SK-N-SH treated with all-trans-retinoic acid at 6 μM for 48 hours (cell line): ENCODE data around the gene NBR1.

Source experiments
- ATAC-seq: fragments of 200-7000 bp; cut with Tn5 transposase; 3 replicates; pipeline ENCODE4 v1.9.1; 2020; ENCODE audit warnings: mild to moderate bottlenecking, moderate library complexity
- ARNTL ChIP-seq: fragments of 450-650 bp; formaldehyde crosslinking; IDR thresholded peaks from 2 replicates; pipeline ENCODE4 v1.5.0; 2020; ENCODE audit warnings: low read depth, mild to moderate bottlenecking, moderate library complexity, borderline replicate concordance
- CREB5 ChIP-seq: fragments of 250-450 bp; sonication (Bioruptor Pico); IDR thresholded peaks from 2 replicates; pipeline ENCODE4 v1.5.1; 2020; ENCODE audit warnings: low read depth, mild to moderate bottlenecking, moderate library complexity
- ESRRG ChIP-seq: fragments of 250-450 bp; sonication (Bioruptor Pico); IDR thresholded peaks from 2 replicates; pipeline ENCODE4 v1.6.1; 2021; ENCODE audit warnings: mild to moderate bottlenecking
- GLIS3 ChIP-seq: fragments of 250-450 bp; sonication (Bioruptor Pico); IDR thresholded peaks from 2 replicates; pipeline ENCODE4 v1.5.0; 2020; ENCODE audit warnings: mild to moderate bottlenecking, moderate library complexity
- ISL1 ChIP-seq: fragments of 250-450 bp; sonication (Bioruptor Pico); IDR thresholded peaks from 2 replicates; pipeline ENCODE4 v2.1.2; 2022; ENCODE audit warnings: mild to moderate bottlenecking, moderate library complexity
- OSR1 ChIP-seq: fragments of 250-450 bp; sonication (Bioruptor Pico); IDR thresholded peaks from 2 replicates; pipeline ENCODE4 v1.8.0; 2022; ENCODE audit warnings: moderate library complexity, mild to moderate bottlenecking, inconsistent platforms
- PATZ1 ChIP-seq: fragments of 250-450 bp; sonication (Bioruptor Pico); IDR thresholded peaks from 2 replicates; pipeline ENCODE4 v1.8.0; 2020; ENCODE audit warnings: mild to moderate bottlenecking, moderate library complexity, borderline replicate concordance
- POU6F1 ChIP-seq: fragments of 250-450 bp; sonication (Bioruptor Pico); IDR thresholded peaks from 2 replicates; pipeline ENCODE4 v1.8.0; 2021; ENCODE audit warnings: low read depth, mild to moderate bottlenecking, moderate library complexity, borderline replicate concordance
- PPARA ChIP-seq: fragments of 250-450 bp; sonication (Bioruptor Pico); IDR thresholded peaks from 2 replicates; pipeline ENCODE4 v1.5.0; 2020; ENCODE audit warnings: mild to moderate bottlenecking, borderline replicate concordance
- RARB ChIP-seq: fragments of 250-450 bp; sonication (Bioruptor Pico); IDR thresholded peaks from 2 replicates; pipeline ENCODE4 v1.8.0; 2021; ENCODE audit warnings: mild to moderate bottlenecking, moderate library complexity
- SNAI2 ChIP-seq: fragments of 250-450 bp; sonication (Bioruptor Pico); IDR thresholded peaks from 2 replicates; pipeline ENCODE4 v1.5.0; 2020; ENCODE audit warnings: mild to moderate bottlenecking, moderate library complexity
- TCF4 ChIP-seq: fragments of 250-450 bp; sonication (Bioruptor Pico); IDR thresholded peaks from 2 replicates; pipeline ENCODE4 v1.8.0; 2021; ENCODE audit warnings: mild to moderate bottlenecking, moderate library complexity, borderline replicate concordance
- TOX ChIP-seq: fragments of 250-450 bp; sonication (Bioruptor Pico); IDR thresholded peaks from 2 replicates; pipeline ENCODE4 v1.8.0; 2021; ENCODE audit warnings: mild to moderate bottlenecking, moderate library complexity, borderline replicate concordance
- TSHZ2 ChIP-seq: fragments of 250-450 bp; sonication (Bioruptor Pico); IDR thresholded peaks from 2 replicates; pipeline ENCODE4 v1.5.0; 2020; ENCODE audit warnings: mild to moderate bottlenecking, moderate library complexity
- ZC3H10 ChIP-seq: fragments of 250-450 bp; sonication (Bioruptor Pico); IDR thresholded peaks from 2 replicates; pipeline ENCODE4 v1.5.1; 2021; ENCODE audit warnings: mild to moderate bottlenecking, moderate library complexity
- ZNF70 ChIP-seq: fragments of 450-650 bp; formaldehyde crosslinking; IDR thresholded peaks from 2 replicates; pipeline ENCODE4 v1.5.0; 2020; ENCODE audit warnings: mild to moderate bottlenecking, moderate library complexity
- ZNF8 ChIP-seq: fragments of 450-650 bp; formaldehyde crosslinking; IDR thresholded peaks from 2 replicates; pipeline ENCODE4 v1.5.0; 2020; ENCODE audit warnings: mild to moderate bottlenecking, moderate library complexity

Gene NBR1

DNA sequence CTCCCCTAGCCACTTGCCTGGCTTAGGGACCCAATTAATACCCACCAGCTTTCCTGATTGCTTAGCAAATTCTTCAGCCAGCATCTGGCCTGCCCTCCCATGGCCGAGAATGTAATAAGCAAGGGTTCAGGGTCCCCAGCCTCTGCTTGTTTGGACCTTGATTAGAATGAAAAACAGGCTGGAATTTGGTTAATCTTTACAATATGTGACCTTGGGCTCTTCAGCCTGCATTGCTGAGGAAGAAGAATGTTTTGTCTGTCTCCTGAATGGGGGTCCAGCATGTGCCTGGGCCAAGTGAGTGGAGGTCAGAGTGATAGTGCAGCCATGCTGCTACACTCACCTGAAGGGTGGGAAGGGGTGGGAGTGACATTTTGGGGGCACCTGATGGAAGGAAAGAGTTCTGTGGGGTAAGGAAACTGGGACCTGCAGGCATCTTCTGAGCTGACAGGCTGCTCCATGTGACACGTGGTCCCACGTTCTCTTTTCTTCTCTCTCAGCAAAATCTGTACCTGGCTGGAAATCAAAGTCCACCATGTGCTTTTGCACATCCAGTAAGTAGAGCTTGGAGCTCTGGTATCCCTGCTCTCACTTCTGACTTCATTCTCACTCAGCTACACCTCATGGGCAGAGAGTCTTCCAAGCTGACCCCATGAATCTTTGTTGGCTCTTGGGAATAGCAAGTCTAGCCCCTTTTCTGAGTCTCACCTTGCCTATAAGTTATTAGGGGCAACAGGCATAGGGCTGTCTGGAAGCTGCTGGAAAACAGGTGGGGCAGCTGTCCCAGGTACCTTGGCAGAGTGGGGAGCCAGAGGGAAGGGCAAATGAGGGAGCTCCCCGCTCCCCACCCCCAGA is 46.0 kb downstream of the NBR1 start:
- TF ChIP-seq POU6F1 (CRISPR knock-in tag) (no peak), TSHZ2 (CRISPR knock-in tag) (no peak), ZNF8 (CRISPR knock-in tag) (no peak), GLIS3 (CRISPR knock-in tag) (no peak), ZNF70 (CRISPR knock-in tag) (no peak), SNAI2 (no peak)
- no peak for ATAC-seq

DNA sequence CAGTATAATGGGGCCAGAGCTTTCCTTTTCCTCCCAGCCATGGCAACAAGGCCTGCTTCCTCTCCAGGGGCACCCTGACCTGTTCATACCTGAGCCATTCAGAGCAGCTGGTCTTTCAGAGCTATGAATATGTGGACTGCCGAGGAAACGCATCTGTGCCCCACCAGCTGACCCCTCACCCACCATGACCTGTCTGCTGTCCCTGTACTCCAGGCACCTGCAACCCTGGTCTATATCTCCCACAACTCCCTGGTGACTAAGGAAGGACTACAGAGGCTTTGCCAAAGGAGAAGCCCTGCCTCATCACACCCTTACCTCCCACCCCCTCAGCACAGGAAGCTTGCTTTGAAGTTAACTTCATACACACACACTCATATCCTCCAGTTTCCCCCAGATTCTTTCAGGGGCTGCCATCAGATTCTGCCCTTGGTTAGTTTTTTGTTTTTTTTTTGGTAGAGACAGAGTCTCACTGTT is 46.6 kb downstream of the NBR1 start:
- no peak for TF ChIP-seq CREB5 (CRISPR knock-in tag)
- no peak for TF ChIP-seq GLIS3 (CRISPR knock-in tag)
- TF ChIP-seq ZNF8 (CRISPR knock-in tag) = no peak
- no peak for TF ChIP-seq POU6F1 (CRISPR knock-in tag)
- no peak for TF ChIP-seq TSHZ2 (CRISPR knock-in tag)
- no peak for TF ChIP-seq ZNF70 (CRISPR knock-in tag)
- TF ChIP-seq OSR1 (CRISPR knock-in tag) = no peak
- TF ChIP-seq ESRRG (CRISPR knock-in tag) = no peak
- no peak for TF ChIP-seq SNAI2
- no peak for TF ChIP-seq TCF4 (CRISPR knock-in tag)
- no peak for TF ChIP-seq PPARA (CRISPR knock-in tag)
- no peak for TF ChIP-seq ARNTL (CRISPR knock-in tag)
- no peak for TF ChIP-seq ZC3H10
- no peak for TF ChIP-seq RARB
- no peak for TF ChIP-seq TOX (CRISPR knock-in tag)
- TF ChIP-seq PATZ1 = no peak
- TF ChIP-seq ISL1 = no peak
- ATAC-seq = no peak
